ENCODE data around the gene AP1S1. TPM values are rescaled to one million over a fixed set of nuclear protein-coding genes. Genes with fewer than 3 reads are reported as not detected.

AP1S1 gene
- total and polyA plus RNA-seq, 2 of the 13 experiments (the other 11 are each of a cell fraction or from before 2014, with no cell fraction given) = 57.5 to 68.1 TPM

DNA sequence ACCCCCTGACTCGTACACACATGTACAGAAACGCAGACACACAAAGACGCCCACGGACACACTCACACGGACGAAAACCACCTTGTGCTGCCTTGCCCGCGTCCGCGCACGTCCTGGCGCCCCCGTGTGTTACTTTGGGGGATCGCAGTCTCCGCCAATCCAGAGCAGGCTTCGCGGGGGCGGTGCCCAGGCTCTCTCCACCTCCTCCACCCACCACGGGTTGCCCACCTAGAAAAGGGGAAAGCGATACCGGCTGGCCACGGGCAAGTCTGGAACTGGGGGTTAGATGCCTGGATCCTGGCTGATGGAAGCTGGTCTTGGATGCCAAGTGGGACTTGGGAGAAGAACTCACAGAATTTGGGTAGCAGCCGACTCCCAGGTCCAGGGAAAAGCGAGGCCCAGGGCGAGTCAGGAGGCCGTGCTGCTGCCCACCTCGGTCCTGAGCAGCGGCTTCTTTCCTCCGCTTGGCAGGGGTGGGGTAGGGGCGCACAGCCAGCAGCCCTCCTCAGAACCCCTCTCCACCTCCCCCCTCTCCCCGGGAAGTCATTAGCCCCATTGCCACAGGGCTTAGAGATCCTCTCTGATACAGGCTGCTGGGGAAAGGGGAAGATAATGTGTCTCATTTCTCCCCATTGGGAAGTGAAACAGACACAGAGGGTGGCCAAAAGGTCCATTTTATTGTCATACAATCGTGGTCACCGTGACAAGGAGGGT is 15.7 kb downstream of the AP1S1 start (continued):
- TF ChIP-seq TBL1XR1 (IDR thresholded peaks at IDR 0.05; ENCODE audit: borderline replicate concordance, low read length, partially characterized antibody) (no peak), MAZ (IDR thresholded peaks at IDR 0.05; ENCODE audit: borderline replicate concordance, low read depth, low read length) (no peak), MAZ (CRISPR knock-in tag; IDR thresholded peaks at IDR 0.05; ENCODE audit: low read depth) (no peak), TCF12 (IDR thresholded peaks at IDR 0.05) (no peak), TCF12 (CRISPR knock-in tag; IDR thresholded peaks at IDR 0.05) (no peak), ZNF337 (CRISPR knock-in tag; IDR thresholded peaks at IDR 0.05; ENCODE audit: borderline replicate concordance, low read depth) (no peak), HINFP (CRISPR knock-in tag; IDR thresholded peaks at IDR 0.05; ENCODE audit: low read depth) (peak; percentile 72; the same call in 1 of the 2 replicates), ZNF550 (CRISPR knock-in tag; IDR thresholded peaks at IDR 0.05; ENCODE audit: borderline replicate concordance) (no peak), ATAD3A (CRISPR knock-in tag; IDR thresholded peaks at IDR 0.05) (no peak), ZNF629 (CRISPR knock-in tag; conservative IDR thresholded peaks at IDR 0.05) (no peak), THAP9 (CRISPR knock-in tag; IDR thresholded peaks at IDR 0.05; ENCODE audit: borderline replicate concordance) (no peak), NPAS2 (CRISPR knock-in tag; IDR thresholded peaks at IDR 0.05; ENCODE audit: borderline replicate concordance) (no peak), FOXC1 (CRISPR knock-in tag; IDR thresholded peaks at IDR 0.05; ENCODE audit: borderline replicate concordance) (no peak), THYN1 (CRISPR knock-in tag; IDR thresholded peaks at IDR 0.05; ENCODE audit: borderline replicate concordance, low read depth) (no peak), ZNF501 (CRISPR knock-in tag; IDR thresholded peaks at IDR 0.05) (no peak), ZNF883 (CRISPR knock-in tag; IDR thresholded peaks at IDR 0.05; ENCODE audit: not compliant biosample characterization) (no peak), ELF3 (CRISPR knock-in tag; IDR thresholded peaks at IDR 0.05) (no peak), ZNF558 (CRISPR knock-in tag; IDR thresholded peaks at IDR 0.05; ENCODE audit: borderline replicate concordance) (no peak)
- TF ChIP-seq, protein P1, sequence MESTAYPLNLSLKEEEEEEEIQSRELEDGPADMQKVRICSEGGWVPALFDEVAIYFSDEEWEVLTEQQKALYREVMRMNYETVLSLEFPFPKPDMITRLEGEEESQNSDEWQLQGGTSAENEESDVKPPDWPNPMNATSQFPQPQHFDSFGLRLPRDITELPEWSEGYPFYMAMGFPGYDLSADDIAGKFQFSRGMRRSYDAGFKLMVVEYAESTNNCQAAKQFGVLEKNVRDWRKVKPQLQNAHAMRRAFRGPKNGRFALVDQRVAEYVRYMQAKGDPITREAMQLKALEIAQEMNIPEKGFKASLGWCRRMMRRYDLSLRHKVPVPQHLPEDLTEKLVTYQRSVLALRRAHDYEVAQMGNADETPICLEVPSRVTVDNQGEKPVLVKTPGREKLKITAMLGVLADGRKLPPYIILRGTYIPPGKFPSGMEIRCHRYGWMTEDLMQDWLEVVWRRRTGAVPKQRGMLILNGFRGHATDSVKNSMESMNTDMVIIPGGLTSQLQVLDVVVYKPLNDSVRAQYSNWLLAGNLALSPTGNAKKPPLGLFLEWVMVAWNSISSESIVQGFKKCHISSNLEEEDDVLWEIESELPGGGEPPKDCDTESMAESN (CRISPR knock-in tag; conservative IDR thresholded peaks at IDR 0.05) = peak; percentile 38; the same call in 1 of the 2 replicates
- TF ChIP-seq, protein P2, sequence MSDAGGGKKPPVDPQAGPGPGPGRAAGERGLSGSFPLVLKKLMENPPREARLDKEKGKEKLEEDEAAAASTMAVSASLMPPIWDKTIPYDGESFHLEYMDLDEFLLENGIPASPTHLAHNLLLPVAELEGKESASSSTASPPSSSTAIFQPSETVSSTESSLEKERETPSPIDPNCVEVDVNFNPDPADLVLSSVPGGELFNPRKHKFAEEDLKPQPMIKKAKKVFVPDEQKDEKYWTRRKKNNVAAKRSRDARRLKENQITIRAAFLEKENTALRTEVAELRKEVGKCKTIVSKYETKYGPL (CRISPR knock-in tag; IDR thresholded peaks at IDR 0.05) = no peak
- TF ChIP-seq, protein P3, sequence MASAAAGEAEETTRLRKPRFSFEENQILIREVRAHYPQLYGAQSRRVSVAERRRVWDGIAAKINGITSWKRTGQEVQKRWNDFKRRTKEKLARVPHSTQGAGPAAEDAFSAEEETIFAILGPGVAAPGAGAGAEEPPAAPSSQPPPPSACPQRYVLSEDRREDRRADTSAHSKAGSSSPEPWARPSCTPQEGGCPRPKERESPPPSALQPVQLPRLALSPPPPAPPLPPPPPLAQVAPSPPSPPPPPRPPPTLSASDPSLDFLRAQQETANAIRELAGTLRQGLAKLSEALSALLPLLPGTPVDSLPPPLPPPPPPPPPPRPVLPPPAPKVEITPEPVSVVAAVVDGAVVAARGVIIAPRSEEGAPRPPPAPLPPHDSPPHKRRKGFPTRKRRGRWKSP (CRISPR knock-in tag; IDR thresholded peaks at IDR 0.05) = 0 out of 2 replicates have a peak, but pooled peaks have one; percentile 18

Data from HepG2 (cell line).